Loucy (cell line): ENCODE results near the gene NXPH1.

Experiments
- CTCF ChIP-seq: fragments of 200-600 bp; sonication (generic); conservative IDR thresholded peaks from 2 replicates; pipeline ENCODE4 v1.5.1; 2014; ENCODE audit warnings: mild to moderate bottlenecking, antibody characterized with exemption, low read length
- EZH2phosphoT487 ChIP-seq: fragments of 200-600 bp; IDR thresholded peaks from 2 replicates; pipeline ENCODE4 v1.6.1; 2018; ENCODE audit warnings: antibody characterized with exemption, mild to moderate bottlenecking, moderate library complexity, borderline replicate concordance

- TF ChIP-seq CTCF (no peak), EZH2phosphoT487 (no peak)
Measured at GRCh38 chr7:8481752-8482446, 48.5 kb downstream of the NXPH1 start.
